GM19455 (cell line): Measurements from ENCODE around the gene TAOK1.
A peak's percentile ranks its signal among the peaks of the same experiment; 100 is the strongest.

Experiments
- ATAC-seq: cut with Tn5 transposase; IDR thresholded peaks from one replicate; pipeline ENCODE4 v1.9.1; 2021; ENCODE audit not compliant: unreplicated experiment

Gene TAOK1

GRCh38 chr17:29378500-29378899 lies 11.7 kb upstream of the TAOK1 start:
- ATAC-seq, result no peak

- ATAC-seq, result no peak
Measured at GRCh38 chr17:29379084-29379991, 10.8 kb upstream of the TAOK1 start.

DNA sequence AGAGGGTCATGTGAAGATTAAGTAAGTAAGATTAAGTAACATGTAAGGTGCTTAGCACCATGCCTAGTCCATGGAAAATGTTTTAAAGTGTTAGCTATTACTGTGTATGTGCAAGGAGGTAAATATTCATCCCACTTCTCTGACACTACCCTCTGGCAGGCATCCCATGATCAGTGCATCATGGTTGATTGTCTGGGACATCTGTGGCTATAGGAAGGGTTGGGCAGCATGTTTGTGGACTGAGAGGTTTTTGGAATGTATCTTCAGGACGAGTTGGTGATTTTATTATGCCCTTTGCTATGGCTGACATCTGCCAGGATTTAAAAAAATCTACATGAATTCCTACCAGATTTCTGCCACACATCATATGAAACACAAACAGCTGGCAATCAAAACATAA lies 6.5 kb upstream of the TAOK1 start:
- ATAC-seq, result no peak

DNA sequence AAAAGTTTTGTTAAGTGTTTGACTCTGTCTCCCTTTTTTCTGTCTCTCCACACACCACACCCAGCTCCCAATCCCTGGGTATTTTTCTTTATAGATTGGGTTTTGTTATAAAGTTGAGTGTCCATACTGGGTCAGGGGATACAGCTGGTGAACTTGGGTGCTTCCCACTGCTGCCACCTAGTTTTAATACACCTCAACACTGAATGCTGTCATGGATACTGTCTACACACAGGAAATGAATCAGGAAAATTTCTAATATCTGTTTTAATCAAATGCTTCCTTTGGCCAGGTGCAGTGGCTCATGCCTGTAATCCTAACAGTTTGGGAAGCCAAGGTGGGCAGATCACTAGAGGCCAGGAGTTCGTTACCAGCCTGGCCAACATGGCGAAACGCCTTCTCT lies 5.3 kb upstream of the TAOK1 start:
- ATAC-seq, result no peak

DNA sequence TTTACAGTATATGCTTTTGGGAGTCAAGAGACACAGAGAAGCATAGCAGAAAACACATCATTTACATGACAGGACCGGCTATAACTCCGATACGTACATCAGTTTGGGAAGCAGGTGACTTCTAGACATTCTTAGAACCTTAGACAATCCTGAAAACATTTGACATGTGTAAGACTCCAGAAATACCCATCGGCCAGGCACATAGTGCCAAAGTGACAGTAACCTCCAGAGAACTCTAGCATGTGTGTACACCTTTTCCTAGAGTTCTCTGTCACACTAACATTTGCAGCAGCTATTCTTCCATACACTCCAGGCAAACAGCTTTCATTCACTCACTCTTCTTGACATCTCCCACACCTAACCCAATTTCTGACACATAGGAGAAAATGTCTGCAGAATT lies 3.4 kb upstream of the TAOK1 start:
- ATAC-seq, result no peak

DNA sequence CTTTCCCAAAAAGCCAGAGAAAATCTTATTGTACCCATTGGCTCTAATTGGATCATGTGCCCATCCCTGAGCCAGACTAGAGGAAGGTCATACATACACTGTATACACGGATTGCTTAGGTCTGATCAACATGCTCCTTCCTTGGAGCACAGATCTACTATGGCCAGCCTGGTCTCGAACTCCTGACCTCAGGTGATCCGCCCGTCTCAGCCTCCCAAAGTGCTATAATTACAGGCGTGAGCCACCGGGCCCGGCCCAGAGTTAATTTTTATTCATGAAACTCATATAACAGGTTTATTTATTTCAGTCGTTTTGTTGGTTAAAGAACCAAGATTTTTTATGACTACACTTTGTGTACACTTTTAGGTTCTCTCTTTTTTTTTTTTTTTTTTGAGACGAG lies 1.2 kb upstream of the TAOK1 start:
- ATAC-seq, result no peak

DNA sequence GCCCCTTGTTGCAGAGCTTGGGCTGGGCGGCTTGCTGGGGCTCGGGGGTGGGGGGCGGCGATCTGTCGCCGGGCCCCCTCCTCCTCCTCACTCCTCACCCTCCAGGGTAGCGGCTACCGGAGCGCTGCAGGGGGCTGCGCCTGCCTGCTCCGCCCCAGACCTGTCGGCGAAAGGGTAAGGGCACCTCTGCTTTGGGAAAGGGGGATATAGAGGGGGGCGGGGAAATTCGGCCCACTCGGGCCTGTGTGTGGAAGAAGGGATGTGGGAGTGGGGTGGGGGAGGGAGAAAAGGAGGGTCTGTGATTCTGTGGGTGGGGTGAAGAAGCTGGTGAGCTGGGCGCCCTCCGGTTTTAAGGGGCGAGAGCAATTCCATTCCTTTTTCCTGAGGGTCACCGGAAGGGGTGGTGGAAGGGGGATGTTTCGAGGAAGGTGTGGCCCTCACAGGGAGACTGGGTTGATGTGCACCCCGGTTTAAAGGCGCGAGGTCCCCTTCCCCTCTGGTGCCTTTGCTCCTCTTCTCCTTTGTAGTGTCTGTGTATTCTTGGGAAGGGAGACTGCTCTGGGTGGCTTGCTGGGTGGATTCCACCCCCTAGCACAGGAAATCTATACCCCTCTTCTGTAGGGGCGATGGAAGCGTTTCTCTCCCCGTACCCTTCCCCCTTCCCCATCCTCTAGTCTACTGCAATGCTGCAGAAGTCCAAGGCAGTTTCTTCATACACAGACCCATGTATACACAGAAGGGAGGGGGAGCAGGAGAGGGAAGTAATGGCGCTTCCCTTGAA lies 878 bp downstream of the TAOK1 start:
- ATAC-seq, result peak; percentile 17

- ATAC-seq, result no peak
Measured at GRCh38 chr17:29393436-29393835, 3.3 kb downstream of the TAOK1 start.

DNA sequence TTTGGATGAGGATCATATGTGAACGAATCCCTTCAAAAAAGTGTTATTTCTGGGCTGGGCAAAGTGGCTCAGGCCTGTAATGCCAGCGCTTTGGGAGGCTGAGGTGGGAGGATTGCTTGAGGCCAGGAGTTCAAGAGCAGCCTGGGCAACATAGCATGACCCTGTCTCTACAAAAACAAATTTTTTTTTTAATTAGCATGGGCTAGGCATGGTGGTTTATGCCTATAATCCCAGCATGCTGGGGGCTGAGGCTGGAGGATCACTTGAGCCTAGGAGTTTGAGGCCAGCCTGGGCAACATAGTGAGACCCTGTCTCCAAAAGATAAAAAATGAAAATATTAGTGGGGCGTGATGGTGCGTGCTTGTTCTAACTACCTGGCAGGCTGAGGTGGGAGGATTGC lies 4.6 kb downstream of the TAOK1 start:
- no peak for ATAC-seq

DNA sequence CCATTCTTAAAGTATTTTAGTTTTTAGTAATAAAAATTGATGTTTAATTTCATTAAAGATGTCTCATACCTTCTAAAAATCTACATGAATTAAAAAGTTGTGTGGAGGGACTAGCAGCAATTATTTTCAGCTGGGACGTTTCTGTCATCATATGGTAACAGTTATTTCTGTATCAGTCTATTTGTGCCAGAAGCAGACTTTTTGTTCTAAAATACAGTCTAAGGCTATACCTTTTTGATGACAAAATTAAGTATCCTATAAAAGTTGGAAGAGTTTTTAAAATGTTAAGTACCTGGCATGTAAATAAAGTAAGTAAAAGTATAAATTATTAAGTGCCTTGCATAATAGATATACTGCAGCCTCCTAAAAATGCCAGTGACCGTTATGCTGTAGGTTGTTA lies 5.9 kb downstream of the TAOK1 start:
- no peak for ATAC-seq

GRCh38 chr17:29399634-29400033 lies 9.5 kb downstream of the TAOK1 start:
- no peak for ATAC-seq

DNA sequence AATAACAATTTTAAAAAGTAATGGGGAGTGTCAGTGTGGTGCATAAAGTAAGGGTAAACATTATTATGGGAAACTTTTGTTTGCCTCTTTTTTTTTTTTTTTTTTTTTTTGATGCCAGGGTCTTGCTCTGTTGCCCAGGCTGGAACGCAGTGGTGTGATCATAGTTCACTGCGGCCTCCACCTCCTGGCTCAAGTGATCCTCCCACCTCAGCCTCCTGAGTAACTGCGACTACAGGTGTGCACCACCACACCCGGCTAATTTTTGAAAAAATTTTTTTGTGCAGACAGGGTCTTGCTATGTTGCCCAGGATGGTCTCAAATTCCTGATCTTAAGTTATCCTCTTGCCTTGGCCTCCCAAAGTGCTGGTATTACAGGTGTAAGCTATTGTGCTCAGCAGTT lies 10.7 kb downstream of the TAOK1 start:
- ATAC-seq, result no peak

- ATAC-seq, result no peak
Measured at GRCh38 chr17:29401258-29401657, 11.1 kb downstream of the TAOK1 start.

GRCh38 chr17:29407856-29408255 lies 17.7 kb downstream of the TAOK1 start:
- no peak for ATAC-seq

DNA sequence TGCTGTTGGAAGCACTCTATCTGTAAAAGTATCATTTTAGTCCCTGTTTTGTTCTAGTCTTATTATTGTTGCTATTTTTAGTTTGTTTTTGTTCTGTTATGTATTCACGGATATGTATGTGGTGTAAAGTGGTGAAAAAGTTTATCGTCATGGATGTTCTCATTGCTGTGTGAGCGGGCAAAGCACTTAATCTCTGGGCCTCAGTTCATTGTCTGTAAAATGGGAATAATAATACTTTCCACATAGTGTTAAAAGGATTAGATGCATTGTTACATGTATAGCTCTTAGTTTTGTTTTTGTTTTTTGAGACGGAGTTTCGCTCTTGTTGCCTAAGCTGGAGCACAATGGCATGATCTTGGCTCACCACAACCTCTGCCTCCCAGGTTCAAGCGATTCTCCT lies 19.8 kb downstream of the TAOK1 start:
- ATAC-seq, result no peak

DNA sequence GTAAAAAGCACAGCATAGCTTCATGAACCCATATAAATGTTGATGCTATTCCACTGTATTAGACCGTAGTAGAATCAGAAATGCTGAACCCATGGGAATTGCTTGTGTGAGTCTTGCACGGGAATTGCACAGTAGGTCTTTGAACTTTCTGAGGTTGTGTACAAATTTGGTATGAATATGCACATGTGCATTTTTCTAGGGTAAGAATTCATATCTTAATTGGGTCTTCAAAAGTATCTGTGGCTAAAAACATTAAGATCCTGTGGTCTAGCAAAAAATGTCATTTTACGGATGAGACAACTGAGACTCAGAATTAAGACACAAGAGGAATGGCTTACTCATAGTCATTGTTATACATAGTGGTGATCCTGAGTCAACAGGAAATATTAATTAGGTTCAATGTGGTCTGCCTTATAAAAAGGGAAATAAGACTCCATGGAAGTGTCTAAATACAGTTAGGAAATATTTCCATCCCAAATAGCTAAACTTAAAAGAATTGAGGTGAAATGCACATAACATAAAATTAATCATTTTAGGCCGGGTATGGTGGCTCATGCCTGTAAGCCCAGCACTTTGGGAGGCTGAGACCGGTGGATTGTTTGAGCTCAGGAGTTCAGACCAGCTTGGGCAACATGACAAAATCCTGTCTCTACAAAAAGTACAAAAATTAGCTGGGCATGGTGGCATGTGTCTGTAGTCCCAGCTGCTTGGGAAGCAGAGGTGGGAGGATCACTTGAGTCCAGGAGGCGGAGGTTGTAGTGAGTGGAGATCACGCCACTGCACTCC lies 22.8 kb downstream of the TAOK1 start:
- no peak for ATAC-seq

DNA sequence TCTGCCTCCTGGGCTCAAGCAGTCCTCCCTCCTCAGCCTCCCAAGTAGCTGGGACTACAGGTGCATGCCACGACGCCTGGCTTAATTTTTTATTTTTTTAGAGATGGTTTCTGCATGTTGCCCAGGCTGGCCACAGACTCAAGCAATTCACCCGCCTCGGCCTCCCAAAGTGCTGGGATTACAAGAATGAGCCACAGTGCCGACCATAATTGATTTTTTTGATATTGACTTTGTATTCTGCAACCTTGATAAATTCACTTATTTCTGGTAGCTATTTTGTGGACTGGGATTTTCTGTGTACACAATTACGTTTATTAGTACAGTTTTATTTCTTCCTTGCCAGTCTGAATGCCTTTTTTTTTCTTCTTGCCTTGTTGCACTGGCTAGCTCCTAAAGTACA lies 30.0 kb downstream of the TAOK1 start:
- ATAC-seq, result no peak

DNA sequence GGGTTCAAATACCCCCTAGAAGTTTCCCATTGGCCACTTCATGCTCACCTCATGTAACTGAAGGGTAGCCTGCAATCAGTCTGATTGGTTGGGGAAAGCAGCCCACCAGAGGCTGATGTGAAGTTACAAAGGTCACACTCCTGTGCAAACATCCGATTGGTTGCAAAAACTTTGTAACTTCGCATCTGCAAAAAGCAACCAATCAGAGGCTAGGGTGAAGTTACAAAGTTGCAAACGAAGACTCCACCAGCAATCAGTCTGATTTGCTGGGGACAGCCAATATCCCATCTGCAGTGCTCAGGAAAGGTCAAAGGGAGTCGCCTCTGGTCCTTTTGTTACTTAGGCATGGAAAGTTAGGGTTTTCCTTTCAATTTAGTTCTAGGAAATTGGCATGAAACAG lies 40.1 kb downstream of the TAOK1 start:
- ATAC-seq, result no peak

- no peak for ATAC-seq
Measured at GRCh38 chr17:29433541-29433940, 43.4 kb downstream of the TAOK1 start.

DNA sequence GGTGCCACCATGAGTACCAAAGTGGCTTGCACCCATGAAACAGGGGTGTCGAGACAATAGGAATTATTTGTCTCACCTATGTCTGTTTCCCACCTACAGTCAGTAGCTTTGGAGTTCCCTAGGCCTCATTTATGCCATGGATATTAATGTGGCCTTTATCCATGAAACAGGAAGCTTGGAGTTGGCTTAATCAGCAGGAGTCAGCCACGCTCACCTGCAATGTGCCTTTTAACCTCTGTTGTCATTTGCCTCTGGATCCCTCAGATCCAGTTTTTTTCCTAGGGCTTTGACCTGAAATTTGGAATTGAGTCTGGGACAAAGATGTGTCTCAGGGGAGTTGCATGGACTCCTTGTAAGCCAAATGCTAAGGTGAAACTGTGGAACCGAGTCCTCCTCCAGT lies 44.4 kb downstream of the TAOK1 start:
- no peak for ATAC-seq

DNA sequence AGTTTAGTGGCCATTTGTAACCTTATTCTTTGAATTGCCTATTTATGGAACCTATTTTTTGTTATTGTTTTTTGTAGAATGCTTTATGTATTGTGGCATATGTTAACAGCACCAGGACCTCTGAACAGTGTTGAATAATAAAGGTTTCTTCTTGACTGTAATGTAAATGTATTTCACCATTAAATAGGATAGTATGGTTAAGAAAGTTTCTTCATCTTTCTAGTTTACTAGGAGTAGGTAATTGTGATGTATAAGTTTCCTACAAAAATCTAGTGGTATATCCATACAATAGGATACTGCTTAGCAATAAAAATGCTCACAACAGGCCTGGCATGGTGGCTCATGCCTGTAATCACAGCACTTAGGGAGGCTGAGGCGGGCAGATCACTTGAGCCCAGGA lies 52.3 kb downstream of the TAOK1 start:
- no peak for ATAC-seq
